Thoracic aorta (tissue), 2 donors: ENCODE data around the gene DCAF17. TPM values are rescaled to one million over a fixed set of nuclear protein-coding genes. Genes with fewer than 3 reads are reported as not detected.

Experiments used
- ATAC-seq: fragments of 150-250 bp; one replicate; pipeline ENCODE4 v1.8.0; 2017; ENCODE audit warnings: low read depth; ENCODE audit not compliant: insufficient number of reproducible peaks, low FRiP score
- DNase-seq: peaks from one replicate; pipeline ENCODE4 v3.0.0-alpha.2; 2020; ENCODE audit warnings: low spot score
- H3K27ac ChIP-seq, 2 donors: fragments of 200-600 bp; sonication (generic); 1 replicate in 1 of 2; 2 replicates in 1 of 2; pipeline ENCODE4 v1.5.1; 2016; ENCODE audit warnings: mild to moderate bottlenecking in 2 of 2, moderate library complexity in 2 of 2
- H3K27me3 ChIP-seq: fragments of 200-600 bp; sonication (generic); replicated peaks from 2 replicates; pipeline ENCODE4 v1.6.0; 2016; ENCODE audit warnings: mild to moderate bottlenecking; ENCODE audit not compliant: insufficient read depth
- H3K36me3 ChIP-seq: fragments of 200-600 bp; sonication (generic); one replicate; pipeline ENCODE4 v1.5.1; 2016
- H3K4me1 ChIP-seq, 2 donors: fragments of 200-600 bp; sonication (generic); 1 replicate in 1 of 2; 2 replicates in 1 of 2; pipeline versions ENCODE4 v1.5.1 to v1.6.0; 2016; ENCODE audit warnings: low read depth in 2 of 2, mild to moderate bottlenecking in 1 of 2; ENCODE audit not compliant: control insufficient read depth in 1 of 2
- H3K4me3 ChIP-seq: fragments of 200-600 bp; sonication (generic); 2 replicates; pipeline ENCODE4 v1.5.1; 2016; ENCODE audit warnings: mild to moderate bottlenecking
- H3K9me3 ChIP-seq: fragments of 200-600 bp; sonication (generic); 2 replicates; pipeline ENCODE4 v1.5.1; 2016
- total RNA-seq, 2 donors: library from RNA; depleted of rRNA; stranded (reverse); fragments of >200 nt; gene quantifications; one replicate each; pipeline versions ENCODE4 v1.1.0 to v1.2.3, GENCODE V29; 2016
- TF ChIP-seq, protein P1 (sequence below): fragments of 200-600 bp; sonication (generic); IDR thresholded peaks from one replicate; pipeline ENCODE4 v1.5.1; 2019; ENCODE audit warnings: antibody characterized with exemption

The DCAF17 gene
- total RNA-seq, 2 donors from 2014 or later, result 27.3 to 47.4 TPM

DNA sequence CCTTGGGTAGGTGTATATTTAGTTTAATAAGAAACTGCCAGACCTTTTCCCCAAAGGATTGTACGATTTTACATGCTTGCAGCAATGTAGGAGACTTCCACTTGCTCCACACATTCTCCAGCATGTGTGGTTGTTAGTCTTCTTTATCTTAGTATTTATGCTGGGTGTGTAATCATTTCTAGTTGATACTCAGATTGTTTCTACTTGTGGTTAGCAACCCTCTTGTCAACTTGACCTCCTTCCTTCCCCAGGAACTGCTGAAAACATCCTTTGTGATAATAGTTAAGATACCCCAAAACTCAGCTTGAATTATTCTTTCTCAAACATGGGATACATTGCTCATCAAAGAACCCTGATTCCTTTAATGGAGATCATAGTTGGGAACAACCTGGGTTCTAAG is 51.1 kb downstream of the DCAF17 start:
- TF ChIP-seq, protein P1, sequence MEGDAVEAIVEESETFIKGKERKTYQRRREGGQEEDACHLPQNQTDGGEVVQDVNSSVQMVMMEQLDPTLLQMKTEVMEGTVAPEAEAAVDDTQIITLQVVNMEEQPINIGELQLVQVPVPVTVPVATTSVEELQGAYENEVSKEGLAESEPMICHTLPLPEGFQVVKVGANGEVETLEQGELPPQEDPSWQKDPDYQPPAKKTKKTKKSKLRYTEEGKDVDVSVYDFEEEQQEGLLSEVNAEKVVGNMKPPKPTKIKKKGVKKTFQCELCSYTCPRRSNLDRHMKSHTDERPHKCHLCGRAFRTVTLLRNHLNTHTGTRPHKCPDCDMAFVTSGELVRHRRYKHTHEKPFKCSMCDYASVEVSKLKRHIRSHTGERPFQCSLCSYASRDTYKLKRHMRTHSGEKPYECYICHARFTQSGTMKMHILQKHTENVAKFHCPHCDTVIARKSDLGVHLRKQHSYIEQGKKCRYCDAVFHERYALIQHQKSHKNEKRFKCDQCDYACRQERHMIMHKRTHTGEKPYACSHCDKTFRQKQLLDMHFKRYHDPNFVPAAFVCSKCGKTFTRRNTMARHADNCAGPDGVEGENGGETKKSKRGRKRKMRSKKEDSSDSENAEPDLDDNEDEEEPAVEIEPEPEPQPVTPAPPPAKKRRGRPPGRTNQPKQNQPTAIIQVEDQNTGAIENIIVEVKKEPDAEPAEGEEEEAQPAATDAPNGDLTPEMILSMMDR, result no peak
- Histone ChIP-seq H3K4me1 (peaks cover 0 to 4% of the 10 kb centered on the region in 2 donors), H3K27me3 (no peaks in the 10 kb centered on the region), H3K4me3 (no peak overlapping the region), H3K9me3 (no peaks in the 10 kb centered on the region), H3K36me3 (no peaks in the 10 kb centered on the region), H3K27ac (no peak overlapping the region)
- DNase-seq, result no peak
- no peak for ATAC-seq

DNA sequence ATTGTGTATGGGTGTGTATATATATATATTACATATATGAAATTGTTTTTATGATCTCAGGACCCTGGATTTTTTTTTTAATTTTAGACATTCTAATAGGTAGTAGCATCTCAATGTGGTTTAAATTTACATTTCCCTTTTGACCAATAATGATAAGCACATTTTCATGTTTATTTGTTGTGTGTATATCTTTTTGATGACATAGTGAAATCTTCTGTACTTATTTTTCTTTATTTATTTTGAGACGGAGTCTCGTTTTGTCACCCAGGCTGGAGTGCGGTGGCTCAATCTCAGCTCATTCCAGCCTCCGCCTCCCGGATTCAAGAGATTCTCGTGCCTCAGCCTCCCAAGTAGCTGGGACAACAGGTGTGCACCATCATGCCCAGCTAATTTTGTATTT is 53.2 kb downstream of the DCAF17 start:
- H3K9me3 ChIP-seq, result no peaks in the 10 kb centered on the region
- peaks cover 0 to 4% of the 10 kb centered on the region in 2 donors for H3K4me1 ChIP-seq
- H3K27ac ChIP-seq, result no peak overlapping the region
- no peaks in the 10 kb centered on the region for H3K27me3 ChIP-seq
- DNase-seq (no peak), ATAC-seq (no peak)
- H3K36me3 ChIP-seq, result no peaks in the 10 kb centered on the region
- TF ChIP-seq, protein P1, result no peak
- no peak overlapping the region for H3K4me3 ChIP-seq

DNA sequence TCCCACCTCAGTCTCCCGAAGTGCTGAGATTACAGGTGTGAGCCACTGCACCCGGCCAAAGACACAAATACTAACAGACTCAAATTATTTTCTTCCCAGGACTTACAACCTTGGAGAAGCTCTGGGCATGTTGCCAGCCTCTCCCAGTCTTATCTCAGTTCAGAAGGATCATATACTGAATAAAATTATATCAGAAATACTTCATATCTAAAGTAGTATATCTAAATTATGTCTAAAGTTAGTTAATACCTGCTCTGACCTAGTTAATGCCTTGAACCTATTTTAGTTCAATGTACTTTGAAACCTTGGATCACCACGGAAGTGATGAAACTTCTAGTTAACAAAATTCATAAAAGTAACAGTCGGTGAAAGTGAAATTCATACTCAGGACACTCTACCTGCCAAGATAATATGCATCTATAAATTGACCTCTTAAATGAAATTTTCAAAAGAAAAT is 53.8 kb downstream of the DCAF17 start:
- DNase-seq (no peak), ATAC-seq (no peak)
- no peak overlapping the region for H3K27ac ChIP-seq
- no peaks in the 10 kb centered on the region for H3K36me3 ChIP-seq
- TF ChIP-seq, protein P1, result no peak
- peaks cover 0 to 4% of the 10 kb centered on the region in 2 donors for H3K4me1 ChIP-seq
- no peak overlapping the region for H3K4me3 ChIP-seq
- no peaks in the 10 kb centered on the region for H3K27me3 ChIP-seq
- no peaks in the 10 kb centered on the region for H3K9me3 ChIP-seq

DNA sequence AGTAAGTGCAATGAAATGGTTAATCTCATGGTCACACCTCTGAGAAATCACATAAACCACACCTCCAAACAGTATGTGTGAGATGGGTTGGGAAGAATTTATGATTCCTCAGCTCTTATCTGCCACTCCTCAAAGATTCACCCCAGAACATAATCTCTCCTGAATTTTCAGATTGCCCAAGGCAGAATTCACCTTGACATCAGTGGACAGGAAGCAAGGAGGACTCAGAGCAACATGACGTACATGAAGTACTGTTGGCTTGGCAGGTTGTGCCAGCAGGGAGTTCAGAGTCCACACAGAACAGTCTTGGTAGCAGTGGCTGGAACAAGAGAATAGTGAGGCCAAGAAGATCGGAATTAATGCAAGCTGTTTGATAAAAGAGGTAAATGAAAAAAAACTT is 56.6 kb downstream of the DCAF17 start:
- Histone ChIP-seq H3K4me1 (no peaks in the 10 kb centered on the region), H3K27me3 (no peaks in the 10 kb centered on the region), H3K36me3 (no peaks in the 10 kb centered on the region), H3K9me3 (no peaks in the 10 kb centered on the region), H3K4me3 (no peak overlapping the region), H3K27ac (no peak overlapping the region)
- TF ChIP-seq, protein P1, result no peak
- no peak for DNase-seq
- ATAC-seq, result no peak

DNA sequence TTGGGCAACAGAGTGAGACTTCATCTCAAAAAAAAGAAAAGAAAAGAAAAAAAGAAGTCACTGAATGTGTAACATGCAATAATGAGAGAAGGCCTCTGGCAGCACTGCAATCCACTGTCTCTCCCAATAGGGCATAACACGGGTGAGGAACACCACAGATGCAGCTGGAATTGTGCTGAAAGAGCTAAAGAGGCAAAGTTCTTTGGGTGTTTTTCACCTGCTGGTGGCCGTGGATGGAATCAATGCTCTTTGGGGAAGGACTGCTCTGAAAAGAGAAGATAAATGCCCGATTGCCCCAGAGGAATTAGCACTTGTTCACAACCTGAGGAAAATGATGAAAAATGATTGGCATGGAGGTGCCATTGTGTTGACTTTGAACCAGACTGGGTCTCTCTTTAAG is 57.3 kb downstream of the DCAF17 start:
- H3K36me3 ChIP-seq, result no peaks in the 10 kb centered on the region
- H3K4me1 ChIP-seq, result no peaks in the 10 kb centered on the region
- no peak overlapping the region for H3K4me3 ChIP-seq
- ATAC-seq (no peak), DNase-seq (no peak)
- no peak overlapping the region for H3K27ac ChIP-seq
- no peaks in the 10 kb centered on the region for H3K9me3 ChIP-seq
- TF ChIP-seq, protein P1, result no peak
- H3K27me3 ChIP-seq, result no peaks in the 10 kb centered on the region
